Activated CD4-positive, CD25-positive, alpha-beta regulatory T cell treated with anti-CD3 and anti-CD28 coated beads, Interleukin-2, amount 50 U/mL, for 72 hours (primary cell): ENCODE measurements around the gene ZNF232.
"Not testable (repeated sequence)": the region's sequence is repeated elsewhere in the genome, so short reads cannot be mapped to it uniquely, and the experiment has no call there.

Source experiments
- DNase-seq: peaks from one replicate; pipeline ENCODE4 v3.0.0; 2021

The ZNF232 gene

GRCh38 chr17:5111402-5112204, at the start of gene ZNF232:
Gene ZNF232 (minus strand): TSS chr17:5111878. CDS start chr17:5111822, 56 bp downstream.
- DNase-seq, result peak; percentile 93

- not testable (repeated sequence) for DNase-seq
Observed at GRCh38 chr17:5160702-5161101, 49.0 kb upstream of the ZNF232 start.

- DNase-seq, result not testable (repeated sequence)
Observed at GRCh38 chr17:5146122-5146521, 34.4 kb upstream of the ZNF232 start.

- DNase-seq, result not testable (repeated sequence)
Observed at GRCh38 chr17:5142877-5143276, 31.2 kb upstream of the ZNF232 start.

- DNase-seq, result no peak
Observed at GRCh38 chr17:5139458-5139732, 27.7 kb upstream of the ZNF232 start.

- DNase-seq, result no peak
Observed at GRCh38 chr17:5138616-5139457, 27.2 kb upstream of the ZNF232 start.

GRCh38 chr17:5138198-5138544, 26.5 kb upstream of the ZNF232 start:
- not testable (repeated sequence) for DNase-seq

GRCh38 chr17:5137511-5138197, 26.0 kb upstream of the ZNF232 start:
- not testable (repeated sequence) for DNase-seq

- not testable (repeated sequence) for DNase-seq
Observed at GRCh38 chr17:5136580-5137412, 25.1 kb upstream of the ZNF232 start.

GRCh38 chr17:5135726-5136579, 24.3 kb upstream of the ZNF232 start:
- no peak for DNase-seq

GRCh38 chr17:5135131-5135712, 23.5 kb upstream of the ZNF232 start:
- not testable (repeated sequence) for DNase-seq

- DNase-seq, result not testable (repeated sequence)
Observed at GRCh38 chr17:5134571-5134970, 22.9 kb upstream of the ZNF232 start.

- not testable (repeated sequence) for DNase-seq
Observed at GRCh38 chr17:5133961-5134360, 22.3 kb upstream of the ZNF232 start.

GRCh38 chr17:5133311-5133710, 21.6 kb upstream of the ZNF232 start:
- DNase-seq, result no peak

- not testable (repeated sequence) for DNase-seq
Observed at GRCh38 chr17:5132503-5133225, 21.0 kb upstream of the ZNF232 start.

GRCh38 chr17:5131799-5132502, 20.3 kb upstream of the ZNF232 start:
- DNase-seq, result not testable (repeated sequence)

GRCh38 chr17:5131146-5131715, 19.6 kb upstream of the ZNF232 start:
- DNase-seq, result no peak

GRCh38 chr17:5130687-5131086, 19.0 kb upstream of the ZNF232 start:
- not testable (repeated sequence) for DNase-seq

- not testable (repeated sequence) for DNase-seq
Observed at GRCh38 chr17:5130261-5130660, 18.6 kb upstream of the ZNF232 start.
